GM10248 (cell line): ENCODE measurements around the gene RMI2.

Experiments used
- CTCF ChIA-PET: fragments of 300-600 bp; sonication (Branson Sonifier 250); formaldehyde crosslinking; extraction: SDS; loops from one replicate; lab custom pipeline; 2021; ENCODE audit warnings: antibody characterized with exemption; lab: Yijun Ruan, JAX
- POLR2A ChIA-PET: fragments of 350-650 bp; sonication (Branson Sonifier 250); formaldehyde crosslinking; extraction: SDS; loops from one replicate; lab custom pipeline; 2020; ENCODE audit warnings: antibody characterized with exemption; lab: Yijun Ruan, JAX
- DNase-seq: peaks from one replicate; pipeline ENCODE4 v3.0.0; 2012; ENCODE audit errors: extremely low spot score
- TF ChIP-seq, protein P1 (sequence below): IDR thresholded peaks from 2 replicates; pipeline ENCODE4 v1.5.1; 2012; ENCODE audit warnings: mild to moderate bottlenecking, low read depth; ENCODE audit errors: extremely low read depth, missing control alignments, control extremely low read depth

The RMI2 gene

DNA sequence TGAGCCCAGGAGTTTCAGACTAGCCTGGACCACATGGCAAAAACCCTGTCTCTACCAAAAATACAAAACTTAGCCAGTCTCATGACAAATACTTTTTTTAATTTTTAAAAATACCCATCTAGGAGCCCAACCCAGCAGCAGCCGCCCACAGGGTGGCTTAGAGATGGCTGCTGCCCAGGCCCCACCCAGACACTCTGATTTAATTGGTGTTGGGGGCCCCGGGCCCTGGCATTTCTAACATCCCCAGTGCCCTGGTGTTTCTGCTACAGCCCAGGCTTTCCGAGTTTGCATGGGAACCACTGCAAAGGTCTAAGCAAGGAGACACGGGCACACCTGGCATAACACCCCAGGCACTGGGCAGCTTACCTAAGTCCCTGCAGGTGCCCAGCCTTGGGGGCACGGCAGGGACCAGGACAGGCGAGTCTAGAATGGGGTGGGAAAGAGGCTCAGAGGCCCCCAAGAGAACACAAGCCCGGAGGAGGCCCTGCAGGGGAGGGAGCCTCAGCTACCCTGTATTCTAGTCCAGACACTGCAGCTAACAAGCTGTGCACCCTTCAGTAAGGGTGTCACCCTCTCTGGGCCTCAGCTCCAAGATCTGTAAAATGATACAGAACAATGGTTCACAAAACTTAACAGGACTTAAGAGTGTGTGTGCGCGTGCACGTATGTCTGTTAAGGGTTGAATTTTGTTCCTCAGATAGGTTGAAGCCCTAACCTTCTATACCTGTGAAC is 48.8 kb downstream of the RMI2 start:
- ChIA-PET POLR2A (no interaction called here), CTCF (interaction anchor here (1.9 to 16.7 kb wide), 4 partner anchors 9 to 429 kb away, joined by 5 to 249 read pairs (median 58); no protein-coding TSS in a partner anchor)
- DNase-seq, result no peak
- TF ChIP-seq, protein P1, sequence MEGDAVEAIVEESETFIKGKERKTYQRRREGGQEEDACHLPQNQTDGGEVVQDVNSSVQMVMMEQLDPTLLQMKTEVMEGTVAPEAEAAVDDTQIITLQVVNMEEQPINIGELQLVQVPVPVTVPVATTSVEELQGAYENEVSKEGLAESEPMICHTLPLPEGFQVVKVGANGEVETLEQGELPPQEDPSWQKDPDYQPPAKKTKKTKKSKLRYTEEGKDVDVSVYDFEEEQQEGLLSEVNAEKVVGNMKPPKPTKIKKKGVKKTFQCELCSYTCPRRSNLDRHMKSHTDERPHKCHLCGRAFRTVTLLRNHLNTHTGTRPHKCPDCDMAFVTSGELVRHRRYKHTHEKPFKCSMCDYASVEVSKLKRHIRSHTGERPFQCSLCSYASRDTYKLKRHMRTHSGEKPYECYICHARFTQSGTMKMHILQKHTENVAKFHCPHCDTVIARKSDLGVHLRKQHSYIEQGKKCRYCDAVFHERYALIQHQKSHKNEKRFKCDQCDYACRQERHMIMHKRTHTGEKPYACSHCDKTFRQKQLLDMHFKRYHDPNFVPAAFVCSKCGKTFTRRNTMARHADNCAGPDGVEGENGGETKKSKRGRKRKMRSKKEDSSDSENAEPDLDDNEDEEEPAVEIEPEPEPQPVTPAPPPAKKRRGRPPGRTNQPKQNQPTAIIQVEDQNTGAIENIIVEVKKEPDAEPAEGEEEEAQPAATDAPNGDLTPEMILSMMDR, result no peak

DNA sequence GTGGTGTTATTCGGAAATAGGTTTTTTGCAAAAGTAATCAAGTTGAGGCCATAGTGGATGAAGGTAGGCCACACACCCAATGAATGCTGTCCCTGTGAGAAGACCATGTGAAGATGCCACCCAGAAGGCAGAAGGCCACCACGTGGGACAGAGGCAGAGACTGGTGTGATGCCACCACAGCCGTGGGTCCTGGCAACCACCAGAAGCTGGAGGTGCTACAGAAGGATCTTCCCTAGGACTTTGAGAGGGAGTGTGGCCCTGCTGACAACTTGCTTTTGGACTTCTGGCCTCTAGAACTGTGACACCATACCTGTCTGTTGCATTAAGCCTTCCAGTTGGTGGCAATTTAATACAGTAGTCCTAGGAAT is 49.3 kb downstream of the RMI2 start:
- POLR2A ChIA-PET, result no interaction called here
- CTCF ChIA-PET, result interaction anchor here (1.2 to 16.7 kb wide), 5 partner anchors 10 to 430 kb away, joined by 3 to 249 read pairs (median 18); no protein-coding TSS in a partner anchor
- TF ChIP-seq, protein P1, result no peak
- DNase-seq, result no peak

DNA sequence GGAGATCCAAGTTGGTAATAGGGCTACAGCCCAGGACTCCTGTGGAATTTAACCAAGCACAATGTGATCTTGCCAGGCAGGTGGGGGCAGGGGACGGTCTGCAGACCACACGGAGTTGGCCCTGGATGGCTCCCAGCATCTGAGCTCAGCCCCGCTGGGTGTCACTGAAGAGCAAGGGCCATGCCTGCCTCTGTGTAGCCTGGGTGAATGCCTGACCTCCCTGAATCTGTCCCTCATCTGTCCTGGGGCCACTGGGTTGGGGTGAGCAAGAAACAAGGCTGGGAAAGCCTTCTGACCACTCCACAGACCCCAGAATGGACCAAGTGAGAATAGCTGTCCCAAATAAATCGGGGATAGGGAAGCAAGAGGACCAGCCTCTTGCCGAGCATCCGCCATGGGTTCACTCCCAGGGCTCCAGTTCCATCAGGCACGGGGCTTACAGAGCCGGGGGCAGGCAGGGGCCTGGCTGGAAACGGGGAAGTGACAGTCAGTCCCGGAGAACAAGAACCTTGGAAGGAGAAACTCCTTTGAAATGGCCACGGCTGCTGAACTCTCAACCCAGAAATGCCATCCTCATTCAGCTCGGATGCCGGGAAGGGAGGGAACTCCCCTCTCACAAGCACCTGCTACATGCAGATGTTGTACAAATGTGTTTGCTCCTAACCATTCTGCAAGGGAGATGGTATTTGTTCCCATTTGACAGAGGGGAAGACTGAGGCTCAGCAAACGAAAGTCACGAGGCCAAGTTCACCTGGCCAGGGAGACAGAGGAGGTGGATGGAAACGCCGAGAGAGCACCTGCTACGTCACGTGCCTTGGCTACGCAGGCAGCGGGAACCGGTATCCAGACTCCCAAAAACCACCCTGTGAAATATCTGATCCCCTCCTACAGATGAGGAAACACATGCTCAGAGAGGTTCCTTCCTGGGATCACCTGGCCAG is 50.0 kb downstream of the RMI2 start:
- TF ChIP-seq, protein P1, result no peak
- DNase-seq, result no peak
- CTCF ChIA-PET, result interaction anchor here (0.6 to 16.7 kb wide), 39 partner anchors 10 to 673 kb away, joined by 3 to 249 read pairs (median 4); partner anchors contain the start of gene ZC3H7A
- POLR2A ChIA-PET, result no interaction called here

DNA sequence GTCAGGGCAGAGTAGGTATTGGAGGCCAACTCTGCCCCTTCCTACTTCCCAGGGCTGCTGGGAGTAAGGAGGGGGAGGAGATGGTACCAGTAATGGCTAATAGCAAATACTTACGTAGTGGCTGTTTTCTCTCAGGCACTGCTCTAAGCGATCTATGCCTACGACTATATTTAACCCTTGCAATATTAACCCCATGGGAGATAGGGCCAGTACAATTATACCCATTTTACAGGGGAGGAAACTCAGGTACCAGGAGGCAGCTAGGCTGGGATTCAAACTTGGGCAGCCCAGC is 50.6 kb downstream of the RMI2 start:
- ChIA-PET POLR2A (no interaction called here), CTCF (interaction anchor here (0.6 to 16.7 kb wide), 40 partner anchors 11 to 672 kb away, joined by 3 to 249 read pairs (median 4); partner anchors contain the start of gene ZC3H7A)
- DNase-seq, result no peak
- TF ChIP-seq, protein P1, result no peak

DNA sequence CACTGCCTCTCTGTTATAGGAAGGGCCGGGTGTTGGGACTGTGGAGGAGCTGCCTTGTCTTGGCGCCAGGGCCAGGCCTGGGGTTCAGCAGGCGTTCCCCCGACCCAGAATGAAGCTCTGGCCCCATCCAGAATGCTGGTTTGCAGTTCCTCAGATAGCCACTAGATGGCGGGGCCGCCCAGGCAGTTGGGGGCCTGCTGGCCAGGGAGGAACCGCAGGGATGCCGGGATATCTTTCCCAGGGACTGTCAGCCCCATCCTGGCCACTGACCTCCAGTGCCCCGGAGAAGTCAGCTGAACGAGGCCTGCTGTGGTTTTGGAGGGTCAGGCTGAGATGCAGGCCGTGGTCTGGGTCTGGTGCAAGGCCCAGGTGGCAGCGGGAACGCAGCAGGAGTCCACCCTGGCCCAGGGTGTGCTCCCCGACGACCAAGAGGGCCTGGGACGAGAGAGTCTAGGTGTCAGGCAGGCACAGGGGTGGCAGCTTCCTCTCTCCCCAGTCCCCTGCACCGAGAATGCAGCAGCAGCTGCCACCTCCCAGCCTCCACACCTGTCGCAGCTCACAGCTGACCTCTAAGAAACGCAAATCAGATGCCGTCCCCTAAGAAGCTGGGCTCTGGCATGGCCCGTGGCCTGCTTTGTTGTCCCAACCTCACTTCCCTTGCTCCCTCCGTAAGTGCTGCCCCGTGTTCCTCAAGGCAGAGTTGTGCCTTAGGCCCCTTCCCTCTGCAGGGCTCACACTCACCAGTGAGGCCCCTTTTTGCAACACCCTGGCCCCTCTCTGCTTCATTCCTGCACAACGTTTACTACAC is 51.2 kb downstream of the RMI2 start:
- peak; percentile 89 for DNase-seq
- TF ChIP-seq, protein P1, result peak; percentile 97
- POLR2A ChIA-PET, result no interaction called here
- CTCF ChIA-PET, result interaction anchor here (0.6 to 16.7 kb wide), 45 partner anchors 11 to 671 kb away, joined by 3 to 249 read pairs (median 4); partner anchors contain the start of genes PRM3 and ZC3H7A
